Heart left ventricle (tissue), 16 donors: ENCODE measurements around the gene CPSF7. TPM values are rescaled to one million over a fixed set of nuclear protein-coding genes. Genes with fewer than 3 reads are reported as not detected.
A peak's percentile ranks its signal among the peaks of the same experiment; 100 is the strongest.

Experiments used
- ATAC-seq, 4 donors: fragments of 200-7000 bp; cut with Tn5 transposase; one replicate each; pipeline ENCODE4 v1.9.1; 2020 to 2022; ENCODE audit warnings: moderate library complexity in 4 of 4, mild to moderate bottlenecking in 3 of 4, moderate number of reproducible peaks in 1 of 4
- DNase-seq, 5 donors: peaks; one replicate each; pipeline ENCODE4 v3.0.0-alpha.2; 2020
- H3K27ac ChIP-seq, 12 donors: fragments of 200-600 bp; sonication (generic) in 4 of 12; one replicate each; pipeline versions ENCODE4 v1.5.0 to v1.8.0; 2016 to 2022; ENCODE audit warnings: mild to moderate bottlenecking in 2 of 12
- H3K27me3 ChIP-seq, 9 donors: fragments of 200-600 bp; sonication (generic) in 2 of 9; one replicate each; pipeline versions ENCODE4 v1.5.1 to v1.8.0; 2016 to 2022; ENCODE audit warnings: mild to moderate bottlenecking in 3 of 9
- H3K36me3 ChIP-seq, 9 donors: fragments of 200-600 bp; sonication (generic) in 2 of 9; one replicate each; pipeline versions ENCODE4 v1.5.0 to v1.8.0; 2018 to 2022; ENCODE audit warnings: mild to moderate bottlenecking in 2 of 9
- H3K4me1 ChIP-seq, 12 donors: fragments of 200-600 bp; sonication (generic) in 4 of 12; one replicate each; pipeline versions ENCODE4 v1.5.0 to v1.8.0; 2016 to 2022; ENCODE audit warnings: mild to moderate bottlenecking in 3 of 12
- H3K4me3 ChIP-seq, 12 donors: fragments of 200-600 bp; sonication (generic) in 4 of 12; one replicate each; pipeline versions ENCODE4 v1.5.0 to v1.8.0; 2017 to 2022; ENCODE audit warnings: mild to moderate bottlenecking in 9 of 12, moderate library complexity in 4 of 12
- H3K9me3 ChIP-seq, 12 donors: fragments of 200-600 bp; sonication (generic) in 4 of 12; one replicate each; pipeline versions ENCODE4 v1.5.0 to v1.8.0; 2016 to 2022; ENCODE audit warnings: mild to moderate bottlenecking in 1 of 12
- CTCF ChIP-seq, 12 donors: fragments of 200-600 bp; sonication (generic) in 4 of 12; IDR thresholded peaks; one replicate each; pipeline versions ENCODE4 v1.5.0 to v1.8.0; 2018 to 2022; ENCODE audit warnings: antibody characterized with exemption in 12 of 12, mild to moderate bottlenecking in 5 of 12
- POLR2A ChIP-seq, 2 donors: fragments of 450-650 bp; IDR thresholded peaks; one replicate each; pipeline ENCODE4 v1.6.1; 2017; ENCODE audit warnings: antibody characterized with exemption in 2 of 2, mild to moderate bottlenecking in 2 of 2, moderate library complexity in 2 of 2
- WGBS, 4 donors: extraction: QIAGEN DNeasy Blood & Tissue Kit in 2 of 4; methylation state at CpG; one replicate each; pipeline versions ENCODE4 v1.1.5 to v1.1.7; 2013 to 2018; 5-methylcytosine and 5-hydroxymethylcytosine counted together
- intact Hi-C, 10 donors: fragments of 100-400 bp; cut with DNase I; formaldehyde crosslinking; loops; one replicate each; pipeline versions ENCODE4 v1.11.1 to v1.14.2; 2022
- polyA plus RNA-seq, 2 donors: library from polyadenylated mRNA; stranded (reverse); fragments of 200-250 nt; gene quantifications; one replicate each; pipeline ENCODE4 v1.2.3, GENCODE V29; 2013
- total RNA-seq, 9 donors: library from RNA; depleted of rRNA in 2 of 9; stranded (reverse); fragments of >200 nt in 2 of 9; fragmentation: NEBNext Ultra II Directional in 3 of 9; extraction: Animal tissue kit (Norgen Biotek cat#: 25700) in 3 of 9; gene quantifications; one replicate each; pipeline versions ENCODE4 v1.1.0 to v1.2.4, GENCODE V29; 2016 to 2023
- donor health status: ischemic (EF 13 %, LVEDD 7.1; RV severe dilation, severe dysfunction).
- donor health status: healthy with polysubstance abuse.
- donor health status: DM: no; HTN: yes; CAD: no.
- donor health status: DM: no; HTN: no; CAD: no.
- donor health status: ischemic (EF 25% LVEDD 6.9; RV normal size, moderate dysfunction).
- donor health status: ischemic (EF 25% LVEDD 5.7; RV mildly dilated, moderate dysfunction).
- donor health status: healthy.
- donor health status: DM: yes; HTN: yes; CAD: no.
- donor health status: ischemic (EF 35%, LVEDD 5.7; RV mildly dilated, moderate dysfunction).
- donor health status: nonischemic (EF 11% LVEDD 7.7; RV severe dilation, severe dysfunction).
- donor health status: DM: yes; HTN: yes; CAD: no.
- donor health status: PGD.
- donor health status: ischemic (EF 29% LVEDD 5.4; RV normal size, mild dysfunction).
- donor health status: nonischemic (EF 23%, LVEDD 6.1; RV moderate dilation, normal function).

The CPSF7 gene
- total and polyA plus RNA-seq, 11 donors = 24.3 to 52.4 (median 35.5) TPM

- no peak overlapping the region for H3K27ac ChIP-seq
- 89 to 97% (median 92%) methylated on average over 3 of the region's 3 CpGs for WGBS, 4 donors
These were observed 46.6 kb upstream of the CPSF7 start for GRCh38 chr11:61476371-61476770.

GRCh38 chr11:61475433-61475832, 45.7 kb upstream of the CPSF7 start:
- peaks cover 0 to 13% (median 3%) of the 10 kb centered on the region in 9 donors for H3K36me3 ChIP-seq
- H3K27ac ChIP-seq = no peak overlapping the region
- no peaks in the 10 kb centered on the region for H3K27me3 ChIP-seq
- peaks cover 0 to 7% (median 0%) of the 10 kb centered on the region in 12 donors for H3K9me3 ChIP-seq
- H3K4me3 ChIP-seq = no peak overlapping the region
- WGBS, 4 donors = 93 to 97% (median 94%) methylated on average over 1 of the region's 1 CpG
- peaks cover 0 to 33% (median 13%) of the 10 kb centered on the region in 12 donors for H3K4me1 ChIP-seq
- TF ChIP-seq POLR2A (IDR thresholded peaks at IDR 0.05) (no peak), CTCF (IDR thresholded peaks at IDR 0.05) (no peak)
- DNase-seq = no peak
- ATAC-seq = no peak
- intact Hi-C loops = loop anchor here in 9 of 10 donors (5.0 to 10.0 kb wide), 8 partner anchors 37 to 259 kb away; no protein-coding TSS in a partner anchor

More at GRCh38 chr11:61476371-61476770, 46.6 kb upstream of the CPSF7 start:
- Histone ChIP-seq H3K4me3 (no peak overlapping the region), H3K4me1 (peaks cover 0 to 40% (median 17%) of the 10 kb centered on the region in 12 donors), H3K27me3 (no peaks in the 10 kb centered on the region), H3K9me3 (peaks cover 0 to 7% (median 0%) of the 10 kb centered on the region in 12 donors), H3K36me3 (peaks cover 0 to 6% (median 0%) of the 10 kb centered on the region in 9 donors)
- TF ChIP-seq POLR2A (IDR thresholded peaks at IDR 0.05) (no peak), CTCF (IDR thresholded peaks at IDR 0.05) (no peak)
- DNase-seq (no peak), ATAC-seq (no peak)
- intact Hi-C loops = loop anchor here (2.0 to 10.0 kb wide), 13 partner anchors 32 to 258 kb away; partner anchors contain the start of gene SYT7 (in 1 of the 10)

GRCh38 chr11:61474013-61474643, 44.4 kb upstream of the CPSF7 start:
- peaks cover 0 to 33% (median 13%) of the 10 kb centered on the region in 12 donors for H3K4me1 ChIP-seq
- no peaks in the 10 kb centered on the region for H3K27me3 ChIP-seq
- no peak for DNase-seq
- WGBS, 4 donors = 86 to 89% (median 87%) methylated on average over 6 of the region's 6 CpGs
- no peak overlapping the region for H3K4me3 ChIP-seq
- intact Hi-C loops = loop anchor here in 1 of 10 donors (10.0 kb wide), 2 partner anchors 101 to 261 kb away; no protein-coding TSS in a partner anchor
- TF ChIP-seq POLR2A (IDR thresholded peaks at IDR 0.05) = no peak
- no peak for TF ChIP-seq CTCF (IDR thresholded peaks at IDR 0.05)
- peak overlapping the region in 5 of 12 donors; percentile 2 to 85 (median 77) for H3K27ac ChIP-seq
- no peak for ATAC-seq
- H3K36me3 ChIP-seq = peaks cover 0 to 16% (median 9%) of the 10 kb centered on the region in 9 donors
- H3K9me3 ChIP-seq = peaks cover 0 to 7% (median 0%) of the 10 kb centered on the region in 12 donors

GRCh38 chr11:61473370-61474012, 43.7 kb upstream of the CPSF7 start:
- H3K27ac ChIP-seq = peak overlapping the region in 9 of 12 donors; percentile 2 to 92 (median 72)
- H3K36me3 ChIP-seq = peaks cover 0 to 21% (median 11%) of the 10 kb centered on the region in 9 donors
- no peak for DNase-seq
- no peak overlapping the region for H3K4me3 ChIP-seq
- TF ChIP-seq POLR2A (IDR thresholded peaks at IDR 0.05) = no peak
- TF ChIP-seq CTCF (IDR thresholded peaks at IDR 0.05) = no peak
- ATAC-seq = no peak
- peaks cover 0 to 33% (median 13%) of the 10 kb centered on the region in 12 donors for H3K4me1 ChIP-seq
- no peaks in the 10 kb centered on the region for H3K27me3 ChIP-seq
- intact Hi-C loops = loop anchor here in 1 of 10 donors (10.0 kb wide), 2 partner anchors 101 to 261 kb away; no protein-coding TSS in a partner anchor
- peaks cover 0 to 7% (median 0%) of the 10 kb centered on the region in 12 donors for H3K9me3 ChIP-seq
- 82 to 93% (median 87%) methylated on average over 3 of the region's 3 CpGs for WGBS, 4 donors
